ENCODE results near the gene SLC4A7.
"Not testable (repeated sequence)": the region's sequence is repeated elsewhere in the genome, so short reads cannot be mapped to it uniquely, and the experiment has no call there.

DNA sequence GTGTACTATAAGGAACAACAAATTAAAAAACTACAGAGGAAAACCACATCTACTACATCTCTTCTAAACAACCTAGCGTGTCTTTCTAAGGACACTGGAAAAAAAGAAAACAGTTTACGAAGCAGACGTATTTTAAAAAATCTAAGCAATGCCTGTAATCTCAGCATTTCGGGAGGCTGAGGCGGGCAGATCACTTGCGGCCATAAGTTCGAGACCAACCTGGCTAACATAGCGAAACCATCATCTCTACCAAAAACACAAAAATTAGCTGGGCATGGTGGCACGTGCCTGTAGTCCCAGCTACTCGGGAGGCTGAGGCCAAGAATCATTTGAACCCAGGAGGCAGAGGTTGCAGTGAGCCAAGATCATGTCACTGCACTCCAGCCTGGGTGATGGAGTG lies 91.8 kb downstream of the SLC4A7 start:
- not testable (repeated sequence) for TF ChIP-seq POLR2A (IDR thresholded peaks at IDR 0.05)
- TF ChIP-seq, protein P1, sequence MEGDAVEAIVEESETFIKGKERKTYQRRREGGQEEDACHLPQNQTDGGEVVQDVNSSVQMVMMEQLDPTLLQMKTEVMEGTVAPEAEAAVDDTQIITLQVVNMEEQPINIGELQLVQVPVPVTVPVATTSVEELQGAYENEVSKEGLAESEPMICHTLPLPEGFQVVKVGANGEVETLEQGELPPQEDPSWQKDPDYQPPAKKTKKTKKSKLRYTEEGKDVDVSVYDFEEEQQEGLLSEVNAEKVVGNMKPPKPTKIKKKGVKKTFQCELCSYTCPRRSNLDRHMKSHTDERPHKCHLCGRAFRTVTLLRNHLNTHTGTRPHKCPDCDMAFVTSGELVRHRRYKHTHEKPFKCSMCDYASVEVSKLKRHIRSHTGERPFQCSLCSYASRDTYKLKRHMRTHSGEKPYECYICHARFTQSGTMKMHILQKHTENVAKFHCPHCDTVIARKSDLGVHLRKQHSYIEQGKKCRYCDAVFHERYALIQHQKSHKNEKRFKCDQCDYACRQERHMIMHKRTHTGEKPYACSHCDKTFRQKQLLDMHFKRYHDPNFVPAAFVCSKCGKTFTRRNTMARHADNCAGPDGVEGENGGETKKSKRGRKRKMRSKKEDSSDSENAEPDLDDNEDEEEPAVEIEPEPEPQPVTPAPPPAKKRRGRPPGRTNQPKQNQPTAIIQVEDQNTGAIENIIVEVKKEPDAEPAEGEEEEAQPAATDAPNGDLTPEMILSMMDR (IDR thresholded peaks at IDR 0.05): not testable (repeated sequence)

All from lower leg skin (tissue), 3 donors.